GM21717 (cell line): ENCODE results near the gene COL20A1.
"Not testable (repeated sequence)": the region's sequence is repeated elsewhere in the genome, so short reads cannot be mapped to it uniquely, and the experiment has no call there.

Source experiments
- ATAC-seq: cut with Tn5 transposase; IDR thresholded peaks from one replicate; pipeline ENCODE4 v1.9.1; 2021; ENCODE audit warnings: mild to moderate bottlenecking, moderate library complexity; ENCODE audit not compliant: unreplicated experiment

COL20A1 gene

GRCh38 chr20:63292904-63293303, at the start of gene COL20A1:
Gene COL20A1, plus strand, starts transcription at chr20:63293186. Its CDS starts 1,922 bp downstream, at chr20:63295108.
- no peak for ATAC-seq

GRCh38 chr20:63243604-63244247, 49.3 kb upstream of the COL20A1 start:
- no peak for ATAC-seq

- ATAC-seq, result no peak
Measured at GRCh38 chr20:63244468-63244867, 48.5 kb upstream of the COL20A1 start.

GRCh38 chr20:63246490-63247288, 46.3 kb upstream of the COL20A1 start:
- ATAC-seq, result no peak

- no peak for ATAC-seq
Measured at GRCh38 chr20:63247671-63248228, 45.2 kb upstream of the COL20A1 start.

- no peak for ATAC-seq
Measured at GRCh38 chr20:63248835-63249591, 44.0 kb upstream of the COL20A1 start.

GRCh38 chr20:63249891-63250290, 43.1 kb upstream of the COL20A1 start:
- ATAC-seq, result no peak

GRCh38 chr20:63251350-63251749, 41.6 kb upstream of the COL20A1 start:
- ATAC-seq, result not testable (repeated sequence)

- ATAC-seq, result no peak
Measured at GRCh38 chr20:63252284-63252711, 40.7 kb upstream of the COL20A1 start.

GRCh38 chr20:63253065-63253437, 39.9 kb upstream of the COL20A1 start:
- ATAC-seq, result no peak

GRCh38 chr20:63253438-63254231, 39.4 kb upstream of the COL20A1 start:
- ATAC-seq, result no peak

- ATAC-seq, result no peak
Measured at GRCh38 chr20:63254232-63254605, 38.8 kb upstream of the COL20A1 start, which contains the start of gene NKAIN4. Gene NKAIN4, minus strand, starts transcription at chr20:63254463. Its CDS starts 13 bp downstream, at chr20:63254450.

- no peak for ATAC-seq
Measured at GRCh38 chr20:63254606-63255384, 38.2 kb upstream of the COL20A1 start.

GRCh38 chr20:63255931-63256704, 36.9 kb upstream of the COL20A1 start:
- no peak for ATAC-seq

GRCh38 chr20:63256954-63257353, 36.0 kb upstream of the COL20A1 start:
- ATAC-seq, result no peak

- no peak for ATAC-seq
Measured at GRCh38 chr20:63257629-63258028, 35.4 kb upstream of the COL20A1 start.

- ATAC-seq, result no peak
Measured at GRCh38 chr20:63258781-63259180, 34.2 kb upstream of the COL20A1 start.

- no peak for ATAC-seq
Measured at GRCh38 chr20:63259734-63260460, 33.1 kb upstream of the COL20A1 start.
